HepG2 (cell line): Measurements from ENCODE around the gene DBNDD2. TPM values are rescaled to one million over a fixed set of nuclear protein-coding genes. Genes with fewer than 3 reads are reported as not detected.

Source experiments
- AFF4 ChIP-seq: sonication (generic); formaldehyde crosslinking; IDR thresholded peaks from 2 replicates; pipeline ENCODE4 v1.4.0; 2020; ENCODE audit warnings: missing genetic modification reagents
- HOXA7 ChIP-seq: sonication (generic); formaldehyde crosslinking; IDR thresholded peaks from 2 replicates; pipeline ENCODE4 v1.8.1; 2022; ENCODE audit warnings: mild to moderate bottlenecking, missing genetic modification reagents, moderate library complexity
- MAFF ChIP-seq: IDR thresholded peaks from 2 replicates; pipeline ENCODE4 v1.6.1; 2011; ENCODE audit warnings: low read depth, low read length, improper control_type of control experiment
- MED13 ChIP-seq: sonication (generic); formaldehyde crosslinking; IDR thresholded peaks from 2 replicates; pipeline ENCODE4 v1.5.0; 2020; ENCODE audit warnings: missing genetic modification reagents
- MTA1 ChIP-seq: sonication (generic); formaldehyde crosslinking; IDR thresholded peaks from 2 replicates; pipeline ENCODE4 v1.4.0; 2020; ENCODE audit warnings: missing genetic modification reagents, mild to moderate bottlenecking, borderline replicate concordance
- MYPOP ChIP-seq: sonication (generic); formaldehyde crosslinking; IDR thresholded peaks from 2 replicates; pipeline ENCODE4 v1.8.1; 2023; ENCODE audit warnings: mild to moderate bottlenecking, moderate library complexity, missing genetic modification reagents
- NFRKB ChIP-seq: fragments of 450-650 bp; IDR thresholded peaks from 2 replicates; pipeline ENCODE4 v1.6.1; 2017
- NR0B2 ChIP-seq: sonication (generic); formaldehyde crosslinking; IDR thresholded peaks from 2 replicates; pipeline ENCODE4 v1.4.0; 2020; ENCODE audit warnings: mild to moderate bottlenecking, missing genetic modification reagents
- PAF1 ChIP-seq: IDR thresholded peaks from 2 replicates; pipeline ENCODE4 v1.6.1; 2016; ENCODE audit warnings: missing genetic modification reagents, missing compliant biosample characterization
- RARG ChIP-seq: sonication (generic); formaldehyde crosslinking; IDR thresholded peaks from 2 replicates; pipeline ENCODE4 v1.4.0; 2020; ENCODE audit warnings: low read depth, mild to moderate bottlenecking, missing genetic modification reagents
- RELA ChIP-seq: sonication (generic); formaldehyde crosslinking; IDR thresholded peaks from 2 replicates; pipeline ENCODE4 v1.4.0; 2020; ENCODE audit warnings: missing genetic modification reagents
- RFX1 ChIP-seq: fragments of 450-650 bp; IDR thresholded peaks from 2 replicates; pipeline ENCODE4 v1.6.1; 2017
- RFX5 ChIP-seq: IDR thresholded peaks from 2 replicates; pipeline ENCODE4 v1.6.1; 2011; ENCODE audit warnings: low read depth, low read length, improper control_type of control experiment
- SP5 ChIP-seq: IDR thresholded peaks from 2 replicates; pipeline ENCODE4 v1.6.1; 2016; ENCODE audit warnings: low read depth, borderline replicate concordance
- XRCC5 ChIP-seq: fragments of 200-400 bp; formaldehyde crosslinking; optimal IDR thresholded peaks from 2 replicates; pipeline ENCODE3; 2017; ENCODE audit warnings: mild to moderate bottlenecking, low read length
- ZBTB39 ChIP-seq: sonication (generic); formaldehyde crosslinking; IDR thresholded peaks from 2 replicates; pipeline ENCODE4 v1.5.0; 2020; ENCODE audit warnings: missing genetic modification reagents
- ZBTB4 ChIP-seq: sonication (generic); formaldehyde crosslinking; IDR thresholded peaks from 2 replicates; pipeline ENCODE4 v1.4.0; 2020; ENCODE audit warnings: missing genetic modification reagents, mild to moderate bottlenecking, borderline replicate concordance
- ZNF124 ChIP-seq: sonication (generic); formaldehyde crosslinking; IDR thresholded peaks from 2 replicates; pipeline ENCODE4 v1.4.0; 2020; ENCODE audit warnings: missing genetic modification reagents
- ZNF383 ChIP-seq: sonication (generic); formaldehyde crosslinking; IDR thresholded peaks from 2 replicates; pipeline ENCODE4 v1.4.0; 2020; ENCODE audit warnings: missing genetic modification reagents, mild to moderate bottlenecking, borderline replicate concordance
- ZNF652 ChIP-seq: IDR thresholded peaks from 2 replicates; pipeline ENCODE4 v1.6.1; 2016; ENCODE audit warnings: low read depth, borderline replicate concordance
- polyA plus RNA-seq, 8 experiments: library from polyadenylated mRNA; depleted of rRNA in 3 of 8; stranded (reverse) in 7 of 8; unstranded in 1 of 8; fragments of >200 nt; fragmentation: Illumina TruSeq in 4 of 8; extraction: Trizol in 4 of 8; gene quantifications; 2 replicates each; pipeline versions ENCODE4 v1.2.1 to v1.2.3, GENCODE V29; 2011 to 2016; ENCODE audit warnings: low read depth in 4 of 8, missing spikeins in 1 of 8, mixed read lengths in 1 of 8; ENCODE audit not compliant: insufficient read depth in 1 of 8
- total RNA-seq, 5 experiments: library from RNA; depleted of rRNA; stranded (reverse); fragments of >200 nt; fragmentation: Illumina TruSeq; extraction: Trizol; gene quantifications; 2 replicates each; pipeline ENCODE4 v1.2.3, GENCODE V29; 2016; ENCODE audit warnings: low read depth in 1 of 5

Gene DBNDD2
- total and polyA plus RNA-seq, 2 of the 13 experiments (the other 11 are each of a cell fraction or from before 2014, with no cell fraction given) = 16.7 to 47.6 TPM

GRCh38 chr20:45373353-45374100 lies 34.6 kb upstream of the DBNDD2 start (continued):
- TF ChIP-seq AFF4 (CRISPR knock-in tag) (no peak), SP5 (CRISPR knock-in tag) (peak; percentile 60; the same call in 1 of the 2 replicates), MYPOP (no peak), RFX1 (no peak), ZBTB4 (no peak), MTA1 (CRISPR knock-in tag) (peak; percentile 62; the same call in 1 of the 2 replicates), NR0B2 (no peak; the same call in 1 of the 2 replicates), XRCC5 (peak; percentile 99), PAF1 (CRISPR knock-in tag) (no peak), RARG (CRISPR knock-in tag) (no peak), ZBTB39 (CRISPR knock-in tag) (no peak), HOXA7 (CRISPR knock-in tag) (no peak), MED13 (CRISPR knock-in tag) (no peak), ZNF383 (CRISPR knock-in tag) (no peak), NFRKB (no peak), RELA (CRISPR knock-in tag) (0 out of 2 replicates have a peak, but pooled peaks have one; percentile 54), ZNF124 (CRISPR knock-in tag) (no peak), ZNF652 (CRISPR knock-in tag) (no peak), MAFF (peak; percentile 26; the same call in 1 of the 2 replicates), RFX5 (no peak)
